ENCODE data around the gene ENTREP1. TPM values are rescaled to one million over a fixed set of nuclear protein-coding genes. Genes with fewer than 3 reads are reported as not detected.
"Not testable (repeated sequence)": the region's sequence is repeated elsewhere in the genome, so short reads cannot be mapped to it uniquely, and the experiment has no call there.

Gene ENTREP1
- polyA plus RNA-seq, 3 donors = 2.4 to 3.4 (median 3.1) TPM

- DNase-seq = no peak
Measured at GRCh38 chr9:69411246-69411645, 86.2 kb downstream of the ENTREP1 start.

DNA sequence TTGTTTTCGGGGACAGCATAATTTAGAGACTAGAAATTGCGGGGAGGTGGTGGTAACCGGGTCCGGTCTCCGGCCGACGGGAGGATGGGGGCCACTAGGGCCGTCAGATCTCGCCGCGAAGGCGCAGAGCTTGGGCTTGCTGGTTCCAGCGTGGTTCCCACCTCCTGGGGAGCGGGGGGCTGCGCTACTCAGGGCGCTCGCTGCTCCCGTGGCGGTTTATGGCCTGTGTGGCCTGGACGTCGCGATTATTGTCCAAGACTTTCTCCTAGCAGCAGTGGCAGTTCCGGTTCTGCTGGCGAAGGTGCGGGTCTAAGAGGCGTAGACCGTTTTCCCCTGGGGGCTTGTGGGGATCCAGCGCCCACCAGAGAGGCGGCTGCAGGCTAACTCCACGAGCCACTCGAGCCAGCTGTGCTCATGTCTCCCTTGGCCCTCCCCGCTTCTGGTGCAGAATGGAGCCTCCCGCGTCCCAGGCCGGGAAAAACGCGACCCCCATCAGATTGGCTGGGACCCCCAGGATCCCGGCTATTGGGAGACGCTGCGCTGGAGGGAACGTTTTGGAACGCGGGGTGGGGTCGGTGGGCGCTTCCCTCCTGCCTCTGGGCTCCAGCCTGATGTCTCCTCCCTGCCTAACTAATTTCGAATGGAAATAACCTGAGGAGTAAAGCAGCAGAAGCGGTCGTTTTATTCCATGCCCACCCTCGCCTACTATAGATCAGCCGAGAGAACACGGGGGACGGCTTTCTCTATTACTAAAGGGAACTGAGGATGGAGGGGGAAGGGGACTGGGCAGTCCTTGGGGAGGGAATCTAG, 87.1 kb downstream of the ENTREP1 start:
- no peak for DNase-seq

GRCh38 chr9:69412741-69413150, 87.7 kb downstream of the ENTREP1 start:
- DNase-seq = peak; percentile 66

GRCh38 chr9:69420611-69421270, 95.7 kb downstream of the ENTREP1 start:
- DNase-seq = no peak

- DNase-seq = peak; percentile 42
Measured at GRCh38 chr9:69421908-69422801, 97.1 kb downstream of the ENTREP1 start.

- no peak for DNase-seq
Measured at GRCh38 chr9:69425136-69425801, 100.3 kb downstream of the ENTREP1 start.

GRCh38 chr9:69427286-69427685, 102.3 kb downstream of the ENTREP1 start:
- DNase-seq = no peak

DNA sequence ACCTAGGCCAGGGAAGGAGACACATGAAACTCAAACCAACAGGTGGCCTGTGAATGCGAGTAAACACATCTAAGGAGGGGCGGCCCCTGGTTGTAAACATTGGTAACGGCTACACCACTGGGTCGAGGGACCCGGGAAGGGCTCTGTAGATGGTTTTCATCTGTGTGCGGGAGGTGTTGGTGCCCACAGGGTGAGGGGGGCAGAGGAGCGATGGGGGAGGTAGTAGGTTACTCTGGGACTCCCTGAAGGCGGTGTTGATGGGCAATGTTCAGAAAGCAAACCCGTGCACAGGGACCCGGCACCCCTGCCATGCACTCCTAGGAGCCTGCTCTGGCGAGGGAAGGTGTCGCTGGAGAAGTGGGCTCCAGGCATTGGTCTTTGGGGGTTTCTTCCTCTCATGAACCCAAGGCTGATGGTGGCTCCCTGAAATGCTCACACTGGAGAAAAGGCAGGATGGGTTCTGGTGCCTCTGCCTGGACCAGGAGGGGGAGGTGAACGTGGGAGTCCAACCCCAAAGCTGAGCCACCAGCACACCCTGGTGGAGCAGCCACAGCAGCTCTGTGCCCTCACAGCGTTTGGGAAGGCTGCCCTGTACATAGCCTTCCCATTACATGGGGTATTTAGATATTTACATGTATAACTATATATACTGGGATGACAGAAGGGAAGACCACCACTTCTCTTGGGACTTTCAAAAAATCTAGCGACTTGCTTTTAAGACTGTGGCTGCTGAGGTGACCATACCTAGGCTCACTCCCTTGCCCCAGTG, 103.2 kb downstream of the ENTREP1 start:
- DNase-seq = no peak

DNA sequence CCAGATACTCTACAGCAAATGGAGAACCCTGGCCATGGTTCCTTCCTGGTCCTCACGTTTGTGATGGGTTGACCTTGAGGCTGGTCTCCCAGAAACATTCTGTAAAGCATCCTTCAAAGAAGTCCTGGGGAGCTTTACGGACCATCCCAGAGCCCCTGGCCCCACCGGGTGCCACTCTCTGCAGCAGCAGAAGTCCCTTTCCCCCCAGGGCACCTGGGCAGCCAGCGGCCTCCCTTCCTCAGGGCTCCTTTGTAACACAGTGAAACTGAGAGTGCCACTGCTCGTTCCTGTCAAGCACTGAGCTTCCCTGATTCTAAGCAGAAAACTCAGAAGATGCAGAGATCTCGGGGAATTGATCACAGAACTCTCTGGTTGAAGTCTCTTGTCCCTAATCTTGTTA, 104.3 kb downstream of the ENTREP1 start:
- no peak for DNase-seq

- no peak for DNase-seq
Measured at GRCh38 chr9:69430206-69430605, 105.2 kb downstream of the ENTREP1 start.

DNA sequence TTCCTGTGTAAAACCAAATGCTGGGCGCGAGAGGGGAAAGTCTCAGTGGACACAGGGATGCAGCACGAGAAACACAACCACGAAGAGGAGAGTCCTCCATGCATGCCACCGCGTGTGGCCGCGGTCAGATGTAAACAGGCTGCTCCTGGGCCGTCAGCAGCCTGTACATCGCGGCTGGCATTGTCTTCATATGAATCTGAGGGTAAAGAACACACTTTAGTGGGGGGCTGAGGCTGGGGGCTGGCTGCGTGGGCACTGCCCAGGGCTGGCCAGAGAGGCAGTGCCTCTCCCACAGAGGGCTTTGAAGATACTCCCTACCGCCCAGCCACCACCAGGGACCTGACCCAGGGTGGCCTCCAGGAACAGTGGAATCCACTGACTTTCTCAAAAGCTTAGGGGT, 106.2 kb downstream of the ENTREP1 start:
- DNase-seq = no peak

DNA sequence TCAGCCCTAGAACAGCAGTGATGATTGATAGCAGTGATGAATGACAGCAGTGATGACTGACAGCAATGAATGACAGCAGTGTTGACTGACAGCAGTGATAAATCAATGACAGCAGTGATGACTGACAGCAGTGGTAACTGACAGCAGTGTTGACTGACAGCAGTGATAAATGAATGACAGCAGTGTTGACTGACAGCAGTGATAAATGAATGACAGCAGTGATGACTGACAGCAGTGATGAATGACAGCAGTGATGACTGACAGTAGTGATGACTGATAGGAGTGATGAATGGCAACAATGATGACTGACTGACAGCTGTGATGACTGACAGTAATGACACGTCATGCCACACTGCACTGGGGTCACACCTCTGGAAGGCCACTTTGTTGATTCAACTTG, 106.8 kb downstream of the ENTREP1 start:
- no peak for DNase-seq

GRCh38 chr9:69432623-69433022, 107.6 kb downstream of the ENTREP1 start:
- DNase-seq = no peak

- DNase-seq = no peak
Measured at GRCh38 chr9:69433392-69433791, 108.4 kb downstream of the ENTREP1 start.

DNA sequence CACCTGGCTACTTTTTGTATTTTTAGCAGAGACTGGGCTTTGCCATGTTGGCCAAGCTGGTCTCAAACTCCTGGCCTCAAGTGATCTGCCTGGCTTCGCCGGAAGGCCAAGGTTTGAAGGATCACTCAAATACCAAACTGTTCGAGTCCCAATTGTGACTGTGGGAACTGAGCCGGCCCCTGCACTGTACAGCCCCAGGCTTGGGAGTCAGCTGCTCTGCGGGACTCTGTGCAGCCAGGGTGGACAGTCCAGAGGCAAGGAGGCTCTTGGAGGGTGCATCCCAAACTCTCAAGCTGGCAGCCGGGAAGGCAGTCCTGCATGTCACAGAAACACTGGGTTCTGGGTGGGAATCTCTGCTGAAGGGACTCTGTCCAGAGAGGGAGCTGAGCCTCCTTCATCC, 109.0 kb downstream of the ENTREP1 start:
- DNase-seq = no peak

DNA sequence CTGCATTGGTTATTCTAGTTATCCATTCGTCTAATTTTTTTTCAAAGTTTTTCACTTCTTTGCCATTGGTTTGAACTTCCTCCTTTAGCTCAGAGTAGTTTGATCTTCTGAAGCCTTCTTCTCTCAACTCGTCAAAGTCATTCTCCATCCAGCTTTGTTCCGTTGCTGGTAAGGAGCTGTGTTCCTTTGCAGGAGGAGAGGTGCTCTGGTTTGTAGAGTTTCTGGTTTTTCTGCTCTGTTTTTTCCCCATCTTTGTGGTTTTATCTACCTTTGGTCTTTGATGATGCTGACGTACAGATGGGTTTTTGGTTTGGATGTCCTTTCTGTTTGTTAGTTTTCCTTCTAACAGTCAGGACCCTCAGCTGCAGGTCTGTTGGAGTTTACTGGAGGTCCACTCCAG, 114.6 kb downstream of the ENTREP1 start:
- not testable (repeated sequence) for DNase-seq

- DNase-seq = not testable (repeated sequence)
Measured at GRCh38 chr9:69440254-69440955, 115.4 kb downstream of the ENTREP1 start.

Data from renal pelvis (tissue), 4 donors.